GM23248 (cell line): ENCODE data around the gene GPC3. TPM values are rescaled to one million over a fixed set of nuclear protein-coding genes. Genes with fewer than 3 reads are reported as not detected.
A peak's percentile ranks its signal among the peaks of the same experiment; 100 is the strongest.

Source experiments
- DNase-seq: peaks from one replicate; pipeline ENCODE4 v3.0.0-alpha.2; 2015
- H2AFZ ChIP-seq: fragments of 200-600 bp; sonication (generic); 2 replicates; pipeline ENCODE4 v1.6.1; 2016; ENCODE audit warnings: antibody characterized with exemption
- H3F3A ChIP-seq: fragments of 200-600 bp; sonication (generic); 2 replicates; pipeline ENCODE4 v1.6.1; 2016; ENCODE audit warnings: mild to moderate bottlenecking, antibody characterized with exemption, mixed run types; ENCODE audit not compliant: insufficient read depth
- H3K27ac ChIP-seq: fragments of 200-600 bp; sonication (generic); 2 replicates; pipeline ENCODE4 v1.5.1; 2016; ENCODE audit warnings: mild to moderate bottlenecking
- H3K27me3 ChIP-seq: fragments of 200-600 bp; sonication (generic); replicated peaks from 2 replicates; pipeline ENCODE4 v1.6.1; 2016; ENCODE audit warnings: mild to moderate bottlenecking; ENCODE audit not compliant: insufficient read depth
- H3K36me3 ChIP-seq: fragments of 200-600 bp; sonication (generic); 2 replicates; pipeline ENCODE4 v1.6.1; 2016; ENCODE audit warnings: low read depth, mild to moderate bottlenecking
- H3K4me1 ChIP-seq: fragments of 200-600 bp; sonication (generic); 2 replicates; pipeline ENCODE4 v1.6.1; 2016; ENCODE audit warnings: mild to moderate bottlenecking; ENCODE audit not compliant: insufficient read depth
- H3K4me2 ChIP-seq: fragments of 200-600 bp; sonication (generic); one replicate; pipeline ENCODE4 v1.6.1; 2016; ENCODE audit warnings: mild to moderate bottlenecking; ENCODE audit not compliant: unreplicated experiment
- H3K4me3 ChIP-seq: fragments of 200-600 bp; sonication (generic); 2 replicates; pipeline ENCODE4 v1.5.1; 2016; ENCODE audit warnings: mild to moderate bottlenecking
- H3K79me2 ChIP-seq: fragments of 200-600 bp; sonication (generic); 2 replicates; pipeline ENCODE4 v1.6.1; 2016; ENCODE audit warnings: mild to moderate bottlenecking; ENCODE audit not compliant: insufficient read depth
- H3K9ac ChIP-seq: fragments of 200-600 bp; sonication (generic); 2 replicates; pipeline ENCODE4 v1.6.1; 2016; ENCODE audit warnings: mild to moderate bottlenecking
- H3K9me2 ChIP-seq: fragments of 200-600 bp; sonication (generic); 2 replicates; pipeline ENCODE4 v1.6.1; 2016; ENCODE audit warnings: mixed run types, mild to moderate bottlenecking, moderate library complexity; ENCODE audit not compliant: insufficient read depth
- H3K9me3 ChIP-seq: fragments of 200-600 bp; sonication (generic); one replicate; pipeline ENCODE4 v1.6.1; 2017; ENCODE audit warnings: low read depth
- H4K20me1 ChIP-seq: fragments of 200-600 bp; sonication (generic); 2 replicates; pipeline ENCODE4 v1.6.0; 2016; ENCODE audit not compliant: insufficient read depth
- EZH2 ChIP-seq: fragments of 200-600 bp; sonication (generic); IDR thresholded peaks from 2 replicates; pipeline ENCODE4 v1.6.1; 2018; ENCODE audit warnings: antibody characterized with exemption, mild to moderate bottlenecking; ENCODE audit not compliant: insufficient read depth, poor library complexity, severe bottlenecking
- EZH2phosphoT487 ChIP-seq: fragments of 200-600 bp; sonication (generic); IDR thresholded peaks from 2 replicates; pipeline ENCODE4 v1.6.1; 2018; ENCODE audit warnings: antibody characterized with exemption, moderate library complexity, mild to moderate bottlenecking, low read depth; ENCODE audit not compliant: insufficient read depth
- WGBS, 2 experiments: methylation state at CpG; one replicate each; pipeline ENCODE4 v1.1.6; 2015 to 2017; ENCODE audit warnings: low lambda C conversion rate in 2 of 2, low coverage in 1 of 2; ENCODE audit errors: missing lambda C conversion rate in 2 of 2; 5-methylcytosine and 5-hydroxymethylcytosine counted together
- in situ Hi-C: fragments of 300-500 bp; cut with MboI; formaldehyde crosslinking; loops from 2 replicates; pipeline ENCODE4 v1.15.0; 2020
- polyA plus RNA-seq: library from polyadenylated mRNA; unstranded; fragments of >200 nt; fragmentation: Nextera tagmentation; extraction: Ambion mirVana; gene quantifications from 2 replicates; pipeline ENCODE4 v1.2.1, GENCODE V29; 2016
- total RNA-seq: library from RNA; depleted of rRNA; stranded (reverse); fragments of >200 nt; shearing (Covaris generic); gene quantifications from 2 replicates; pipeline ENCODE4 v1.2.3, GENCODE V29; 2014

The GPC3 gene
- total and polyA plus RNA-seq, 2 experiments from 2014 or later: not detected

DNA sequence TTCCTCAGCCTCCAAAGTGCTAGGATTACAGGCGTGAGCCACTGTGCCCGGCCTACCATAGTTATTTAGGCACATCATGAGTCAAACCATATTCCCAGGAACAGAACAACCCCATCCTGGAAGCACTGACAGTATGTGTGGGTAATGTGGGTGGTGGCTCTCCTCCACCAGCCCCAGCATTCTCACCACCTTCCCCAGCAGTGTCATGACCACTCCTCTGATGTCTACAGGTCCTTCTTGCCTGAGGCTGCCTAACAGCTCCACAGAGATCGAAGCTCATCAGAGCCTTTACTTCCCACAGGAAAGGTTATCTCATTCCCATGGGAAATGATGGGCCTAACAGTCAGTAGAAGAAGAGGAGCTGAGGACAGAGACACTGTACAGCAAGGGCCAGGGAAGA lies 440.6 kb downstream of the GPC3 start:
- DNase-seq: no peak
- Histone ChIP-seq H3K9me2 (no peaks in the 10 kb centered on the region), H3K4me3 (no peak overlapping the region), H2AFZ (no peak overlapping the region), H3K27ac (peak overlapping the region; percentile 79), H3K4me2 (no peak overlapping the region), H3K27me3 (no peaks in the 10 kb centered on the region), H3K79me2 (no peaks in the 10 kb centered on the region), H3K9ac (peak overlapping the region; percentile 64), H3K4me1 (no peaks in the 10 kb centered on the region), H3K9me3 (no peaks in the 10 kb centered on the region), H3K36me3 (no peaks in the 10 kb centered on the region), H4K20me1 (no peaks in the 10 kb centered on the region), H3F3A (no peaks in the 10 kb centered on the region)
- TF ChIP-seq EZH2: no peak
- no peak for TF ChIP-seq EZH2phosphoT487
- in situ Hi-C loops: no loop called here
- WGBS, 2 experiments: 75 to 91% methylated on average over 3 of the region's 3 CpGs

DNA sequence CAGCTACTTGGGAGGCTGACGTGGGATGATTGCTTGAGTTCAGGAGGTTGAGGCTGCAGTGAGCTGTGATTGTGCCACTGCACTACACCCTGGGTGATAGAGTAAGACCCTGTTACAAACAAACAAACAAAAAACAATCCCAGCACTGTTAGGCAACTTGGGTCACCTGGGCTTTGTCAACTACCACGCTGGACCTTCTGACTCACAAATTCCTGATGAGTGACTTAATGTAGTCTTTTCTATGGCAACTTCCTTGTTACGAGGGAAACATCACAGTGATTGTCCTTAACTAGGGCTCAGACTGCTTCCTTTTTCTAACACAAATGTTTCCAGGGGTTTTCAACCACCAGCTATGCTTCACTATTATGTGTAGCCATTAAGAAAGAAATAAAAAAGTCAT lies 441.3 kb downstream of the GPC3 start:
- in situ Hi-C loops: no loop called here
- Histone ChIP-seq H3K9ac (peak overlapping the region; percentile 64), H3K4me1 (no peaks in the 10 kb centered on the region), H3K4me2 (peak overlapping the region; percentile 36), H4K20me1 (no peaks in the 10 kb centered on the region), H3K36me3 (no peaks in the 10 kb centered on the region), H3K9me2 (no peaks in the 10 kb centered on the region), H3F3A (no peaks in the 10 kb centered on the region), H3K27ac (peak overlapping the region; percentile 79), H3K9me3 (no peaks in the 10 kb centered on the region), H3K4me3 (no peak overlapping the region), H2AFZ (no peak overlapping the region), H3K27me3 (no peaks in the 10 kb centered on the region), H3K79me2 (no peaks in the 10 kb centered on the region)
- peak; percentile 84 for DNase-seq
- WGBS, 2 experiments: 8 to 14% methylated on average over 3 of the region's 3 CpGs
- TF ChIP-seq EZH2phosphoT487: no peak
- no peak for TF ChIP-seq EZH2

DNA sequence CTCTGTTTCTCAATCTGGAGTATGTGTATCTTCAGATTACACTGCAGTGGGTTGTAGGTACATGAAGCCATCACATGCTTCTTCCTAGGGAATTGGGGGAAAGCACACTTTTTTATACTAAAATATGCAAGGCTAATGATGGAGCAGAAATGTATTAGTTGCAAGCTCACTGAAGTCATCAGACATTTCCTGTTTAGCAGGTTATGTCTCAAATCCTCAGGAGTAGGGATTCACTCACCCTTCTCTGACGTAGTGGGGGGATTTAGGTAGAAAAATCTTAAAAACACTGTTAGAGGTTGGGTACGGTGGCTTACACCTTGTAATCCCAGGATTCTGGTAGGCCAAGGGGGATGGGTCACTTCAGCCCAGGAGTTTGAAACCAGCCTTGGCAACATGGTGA lies 441.7 kb downstream of the GPC3 start:
- H3K27me3 ChIP-seq: no peaks in the 10 kb centered on the region
- no peak for DNase-seq
- WGBS, 2 experiments: 88 to 93% methylated on average over 1 to 2 of the region's 2 CpGs
- H3F3A ChIP-seq: no peaks in the 10 kb centered on the region
- TF ChIP-seq EZH2phosphoT487 (no peak), EZH2 (no peak)
- H4K20me1 ChIP-seq: no peaks in the 10 kb centered on the region
- in situ Hi-C loops: no loop called here
- no peaks in the 10 kb centered on the region for H3K9me2 ChIP-seq
- H3K4me1 ChIP-seq: no peaks in the 10 kb centered on the region
- H3K79me2 ChIP-seq: no peaks in the 10 kb centered on the region
- H3K27ac ChIP-seq: peak overlapping the region; percentile 79
- H3K4me3 ChIP-seq: no peak overlapping the region
- H3K36me3 ChIP-seq: no peaks in the 10 kb centered on the region
- H2AFZ ChIP-seq: no peak overlapping the region
- H3K9ac ChIP-seq: peak overlapping the region; percentile 40
- H3K4me2 ChIP-seq: no peak overlapping the region
- H3K9me3 ChIP-seq: no peaks in the 10 kb centered on the region

DNA sequence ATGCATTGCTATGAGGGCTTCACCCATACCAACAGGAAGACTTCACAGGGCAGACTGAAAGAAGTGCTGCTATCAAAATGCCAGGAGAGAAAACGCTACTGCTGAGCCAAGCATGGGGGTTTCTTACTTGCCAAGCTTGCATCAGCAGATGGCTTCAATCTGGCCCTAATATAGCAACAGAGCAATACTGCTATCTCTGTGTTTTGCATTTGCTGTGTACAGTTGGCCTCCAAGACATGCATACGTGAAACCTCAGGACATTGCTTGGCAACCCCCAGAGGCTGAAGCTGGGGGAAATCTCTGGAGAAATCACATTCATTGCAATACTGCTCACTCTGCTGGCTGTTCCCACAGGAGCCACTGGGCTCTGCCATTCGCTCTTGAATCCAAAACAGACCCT lies 442.9 kb downstream of the GPC3 start:
- no peak overlapping the region for H3K4me2 ChIP-seq

DNA sequence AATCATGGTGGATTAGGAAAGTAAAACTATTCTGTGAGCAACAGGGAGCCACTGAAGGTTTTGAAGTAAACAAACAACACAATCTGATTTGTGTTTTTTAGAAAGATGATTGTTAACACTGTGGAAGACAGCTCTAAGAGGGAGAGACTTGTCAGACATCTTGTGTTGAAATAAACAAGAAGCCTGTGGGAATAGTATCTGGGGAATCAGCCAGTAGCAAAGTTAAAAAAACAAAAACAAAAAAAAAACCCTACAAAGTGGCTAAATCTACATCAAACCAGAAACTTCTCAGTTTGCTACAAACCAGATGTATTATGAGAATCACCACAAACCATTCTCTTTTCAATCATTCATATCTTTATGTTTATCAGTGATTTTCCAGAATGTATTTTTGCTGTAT lies 444.4 kb downstream of the GPC3 start:
- TF ChIP-seq EZH2: no peak
- TF ChIP-seq EZH2phosphoT487: no peak
- DNase-seq: no peak
- H3K4me1 ChIP-seq: no peaks in the 10 kb centered on the region
- no peaks in the 10 kb centered on the region for H3K79me2 ChIP-seq
- no peaks in the 10 kb centered on the region for H3F3A ChIP-seq
- H3K36me3 ChIP-seq: no peaks in the 10 kb centered on the region
- no peaks in the 10 kb centered on the region for H3K27me3 ChIP-seq
- H3K9ac ChIP-seq: no peak overlapping the region
- in situ Hi-C loops: no loop called here
- H4K20me1 ChIP-seq: no peaks in the 10 kb centered on the region
- H3K4me3 ChIP-seq: no peak overlapping the region
- H3K4me2 ChIP-seq: no peak overlapping the region
- H3K9me3 ChIP-seq: no peaks in the 10 kb centered on the region
- H3K9me2 ChIP-seq: no peaks in the 10 kb centered on the region
- H2AFZ ChIP-seq: no peak overlapping the region
- no peak overlapping the region for H3K27ac ChIP-seq

More for the DNA sequence above, 442.9 kb downstream of the GPC3 start:
- no peaks in the 10 kb centered on the region for H3K36me3 ChIP-seq
- DNase-seq: peak; percentile 46
- no peaks in the 10 kb centered on the region for H3F3A ChIP-seq
- H3K27ac ChIP-seq: no peak overlapping the region
- H4K20me1 ChIP-seq: no peaks in the 10 kb centered on the region
- H3K79me2 ChIP-seq: no peaks in the 10 kb centered on the region
- no peaks in the 10 kb centered on the region for H3K9me2 ChIP-seq
- no peaks in the 10 kb centered on the region for H3K27me3 ChIP-seq
- no peak overlapping the region for H3K4me3 ChIP-seq
- TF ChIP-seq EZH2phosphoT487 (no peak), EZH2 (no peak)
- no peak overlapping the region for H2AFZ ChIP-seq
- no peaks in the 10 kb centered on the region for H3K4me1 ChIP-seq
- WGBS, 2 experiments: 24 to 39% methylated on average over 3 of the region's 3 CpGs
- no peak overlapping the region for H3K9ac ChIP-seq
- in situ Hi-C loops: no loop called here
- no peaks in the 10 kb centered on the region for H3K9me3 ChIP-seq
